Measurements from ENCODE around the gene CACNA2D2.
A peak's percentile ranks its signal among the peaks of the same experiment; 100 is the strongest.

The CACNA2D2 gene

GRCh38 chr3:50365080-50365841, 138.2 kb downstream of the CACNA2D2 start:
- peak; percentile 94 for DNase-seq

GRCh38 chr3:50364573-50365079, 138.8 kb downstream of the CACNA2D2 start:
- no peak for DNase-seq

- DNase-seq = no peak
Measured at GRCh38 chr3:50359760-50360110, 143.7 kb downstream of the CACNA2D2 start.

- peak; percentile 95 for DNase-seq
Measured at GRCh38 chr3:50358911-50359759, 144.3 kb downstream of the CACNA2D2 start, which contains the start of gene TMEM115. TSS of gene TMEM115 (minus strand) at chr3:50359521. CDS start at chr3:50359063, 458 bp downstream.

GRCh38 chr3:50358355-50358910, 145.0 kb downstream of the CACNA2D2 start:
- no peak for DNase-seq

GRCh38 chr3:50357481-50357880, 146.0 kb downstream of the CACNA2D2 start:
- DNase-seq = no peak

GRCh38 chr3:50356553-50356952, 146.9 kb downstream of the CACNA2D2 start:
- DNase-seq = no peak

GRCh38 chr3:50355829-50356552, 147.4 kb downstream of the CACNA2D2 start:
- DNase-seq = no peak

GRCh38 chr3:50354850-50355249, 148.6 kb downstream of the CACNA2D2 start:
- no peak for DNase-seq

GRCh38 chr3:50354186-50354764, 149.2 kb downstream of the CACNA2D2 start:
- no peak for DNase-seq

- DNase-seq = no peak
Measured at GRCh38 chr3:50353245-50354004, 150.0 kb downstream of the CACNA2D2 start.

- DNase-seq = no peak
Measured at GRCh38 chr3:50352781-50353180, 150.7 kb downstream of the CACNA2D2 start.

GRCh38 chr3:50351323-50351697, 152.1 kb downstream of the CACNA2D2 start:
- DNase-seq = no peak

GRCh38 chr3:50350527-50351322, 152.7 kb downstream of the CACNA2D2 start, which contains the start of the genes CYB561D2 and NPRL2:
TSS of gene CYB561D2 (plus strand) at chr3:50350862. CDS start at chr3:50351434, 572 bp downstream.
TSS of gene NPRL2 (minus strand) at chr3:50350775. CDS start at chr3:50350652, 123 bp downstream.
- DNase-seq = peak; percentile 99

- DNase-seq = no peak
Measured at GRCh38 chr3:50350213-50350526, 153.3 kb downstream of the CACNA2D2 start.

- DNase-seq = peak; percentile 73
Measured at GRCh38 chr3:50347187-50347813, 156.1 kb downstream of the CACNA2D2 start.

- DNase-seq = peak; percentile 65
Measured at GRCh38 chr3:50345586-50346234, 157.7 kb downstream of the CACNA2D2 start, which contains the start of gene ZMYND10. TSS of gene ZMYND10 (minus strand) at chr3:50345732. CDS start at chr3:50345579, 153 bp downstream.

GRCh38 chr3:50345008-50345407, 158.4 kb downstream of the CACNA2D2 start:
- DNase-seq = no peak
